Panc1 (cell line): Measurements from ENCODE around the gene MVK.

Source experiments
- POLR2AphosphoS5 ChIP-seq: IDR thresholded peaks from 2 replicates; pipeline ENCODE4 v1.6.1; 2012; ENCODE audit warnings: mild to moderate bottlenecking, low read depth, low read length, moderate library complexity
- REST ChIP-seq, 2 experiments: IDR thresholded peaks; 2 replicates each; pipeline ENCODE4 v1.6.1; 2011 to 2012; ENCODE audit warnings: low read depth in 2 of 2, control low read depth in 1 of 2, low read length in 1 of 2, mild to moderate bottlenecking in 1 of 2, moderate library complexity in 1 of 2; ENCODE audit not compliant: insufficient read depth in 1 of 2
- SIN3A ChIP-seq: IDR thresholded peaks from 2 replicates; pipeline ENCODE4 v1.6.1; 2012; ENCODE audit warnings: low read depth, mild to moderate bottlenecking, low read length, moderate library complexity, borderline replicate concordance; ENCODE audit not compliant: insufficient read depth

DNA sequence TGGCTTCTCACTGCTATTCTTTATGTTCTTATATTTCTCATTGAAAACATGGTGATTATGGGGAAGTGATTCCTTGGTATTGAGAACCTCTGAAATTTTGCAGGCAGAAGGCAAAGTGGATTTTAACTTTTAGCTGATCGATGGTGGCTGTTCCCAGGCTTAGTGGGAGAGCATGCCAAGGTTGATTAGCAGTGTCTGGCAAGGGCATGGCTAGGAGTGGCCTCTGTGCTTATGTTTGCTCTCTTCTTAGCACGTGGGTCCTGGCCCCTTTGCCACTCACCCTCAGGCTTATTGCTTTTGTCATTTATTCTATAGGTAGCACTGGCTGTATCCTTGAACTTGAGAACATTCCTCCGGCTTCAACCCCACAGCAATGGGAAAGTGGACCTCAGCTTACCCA lies 2.1 kb downstream of the MVK start:
- TF ChIP-seq SIN3A (no peak), REST (IDR thresholded peaks at IDR 0.05; ENCODE audit: insufficient read depth in 1 of 2, low read depth in 2 of 2, low read length in 1 of 2) (no peak), POLR2AphosphoS5 (no peak)
